Activated CD4-positive, alpha-beta T cell treated with anti-CD3 and anti-CD28 coated beads for 36 hours (primary cell): ENCODE results near the gene ACYP2. TPM values are rescaled to one million over a fixed set of nuclear protein-coding genes. Genes with fewer than 3 reads are reported as not detected.

ENCODE experiments used
- ATAC-seq: fragments of 200-7000 bp; cut with Tn5 transposase; one replicate; pipeline ENCODE4 v1.10.0; 2021; ENCODE audit warnings: mild to moderate bottlenecking, moderate library complexity
- CTCF ChIA-PET: fragments of 350-600 bp; sonication (Branson Sonifier 250); formaldehyde crosslinking; loops from one replicate; lab custom pipeline; 2021; ENCODE audit warnings: antibody characterized with exemption; lab: Charles Lee
- POLR2A ChIA-PET: fragments of 350-600 bp; sonication (Branson Sonifier 250); formaldehyde crosslinking; loops from one replicate; lab custom pipeline; 2021; ENCODE audit warnings: antibody characterized with exemption, inconsistent platforms; lab: Charles Lee
- DNase-seq: peaks from one replicate; pipeline ENCODE4 v3.0.0-alpha.2; 2020
- H3K27ac Mint-ChIP-seq: one replicate; pipeline ENCODE4 v1.8.0; 2021; ENCODE audit warnings: mixed read lengths
- H3K27me3 Mint-ChIP-seq: one replicate; pipeline ENCODE4 v1.8.0; 2021; ENCODE audit warnings: mixed read lengths
- H3K36me3 Mint-ChIP-seq: one replicate; pipeline ENCODE4 v1.8.0; 2021; ENCODE audit warnings: low read depth, mixed read lengths
- H3K4me1 Mint-ChIP-seq: one replicate; pipeline ENCODE4 v1.8.0; 2021; ENCODE audit warnings: mixed read lengths
- H3K4me3 Mint-ChIP-seq: one replicate; pipeline ENCODE4 v1.8.0; 2021; ENCODE audit warnings: mild to moderate bottlenecking, moderate library complexity, mixed read lengths
- H3K9me3 Mint-ChIP-seq: one replicate; pipeline ENCODE4 v1.8.0; 2021; ENCODE audit warnings: low read depth, mixed read lengths
- intact Hi-C, 2 experiments: fragments of 100-400 bp; cut with DNase I in 1 of 2; cut with micrococcal nuclease in 1 of 2; formaldehyde crosslinking; loops; one replicate each; pipeline versions ENCODE4 v1.14.2 to v1.15.1; 2022 to 2024; cut with DNase I, micrococcal nuclease
- total RNA-seq, 2 experiments: library from RNA; stranded (reverse); gene quantifications; one replicate each; pipeline ENCODE4 v1.2.3, GENCODE V29; 2021

ACYP2 gene
- total RNA-seq, 2 experiments from 2014 or later, result 6.0 to 6.9 TPM

- Mint-ChIP-seq H3K27ac (no peak overlapping the region), H3K27me3 (no peaks in the 10 kb centered on the region), H3K4me1 (no peaks in the 10 kb centered on the region), H3K4me3 (no peak overlapping the region), H3K36me3 (peaks cover 17% of the 10 kb centered on the region), H3K9me3 (peaks cover 2% of the 10 kb centered on the region)
- intact Hi-C loops, result no loop called here
- ATAC-seq (no peak), DNase-seq (no peak)
- ChIA-PET CTCF (no interaction called here), POLR2A (no interaction called here)
Measured at GRCh38 chr2:54158311-54158710, 42.9 kb downstream of the ACYP2 start.

GRCh38 chr2:54161660-54162424, 46.4 kb downstream of the ACYP2 start:
- Mint-ChIP-seq H3K9me3 (no peaks in the 10 kb centered on the region), H3K4me1 (no peaks in the 10 kb centered on the region), H3K4me3 (no peak overlapping the region), H3K27me3 (no peaks in the 10 kb centered on the region), H3K36me3 (no peaks in the 10 kb centered on the region), H3K27ac (no peak overlapping the region)
- POLR2A ChIA-PET, result no interaction called here
- CTCF ChIA-PET, result interaction anchor here (0.6 to 1.9 kb wide), 5 partner anchors 15 to 497 kb away, joined by 3 to 6 read pairs (median 3); no protein-coding TSS in a partner anchor
- ATAC-seq (no peak), DNase-seq (no peak)
- intact Hi-C loops, result no loop called here

DNA sequence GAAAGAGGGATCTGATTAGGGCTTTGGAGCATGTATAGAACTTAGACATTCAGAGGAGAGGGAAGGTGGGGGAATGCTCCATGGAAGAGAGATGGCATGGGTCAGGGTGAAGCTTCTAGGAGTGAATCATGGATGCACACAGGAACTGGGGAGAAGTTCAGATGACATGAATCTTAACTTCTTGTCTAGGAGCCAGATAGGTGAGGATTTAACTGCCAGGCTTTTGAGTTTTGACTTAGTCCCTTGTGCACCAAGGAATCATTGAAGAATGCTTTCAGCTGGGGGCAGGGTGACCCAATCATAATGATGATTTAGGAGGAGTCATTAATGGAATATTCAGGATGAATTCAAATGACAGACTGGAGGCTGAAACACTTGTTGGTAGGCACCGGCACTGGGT, 48.7 kb downstream of the ACYP2 start:
- intact Hi-C loops, result no loop called here
- POLR2A ChIA-PET, result no interaction called here

GRCh38 chr2:54166121-54166773, 50.8 kb downstream of the ACYP2 start:
- no peak overlapping the region for H3K4me3 Mint-ChIP-seq
- H3K9me3 Mint-ChIP-seq, result no peaks in the 10 kb centered on the region
- DNase-seq (no peak), ATAC-seq (no peak)
- POLR2A ChIA-PET, result no interaction called here
- CTCF ChIA-PET, result interaction anchor here (0.6 kb wide), 2 partner anchors 37 to 72 kb away, joined by 3 read pairs; no protein-coding TSS in a partner anchor
- no peaks in the 10 kb centered on the region for H3K27me3 Mint-ChIP-seq
- H3K36me3 Mint-ChIP-seq, result peaks cover 5% of the 10 kb centered on the region
- no peak overlapping the region for H3K27ac Mint-ChIP-seq
- intact Hi-C loops, result no loop called here
- no peaks in the 10 kb centered on the region for H3K4me1 Mint-ChIP-seq

More for the DNA sequence above, 48.7 kb downstream of the ACYP2 start:
- Mint-ChIP-seq H3K27me3 (no peaks in the 10 kb centered on the region), H3K27ac (no peak overlapping the region), H3K4me1 (no peaks in the 10 kb centered on the region), H3K4me3 (no peak overlapping the region), H3K9me3 (no peaks in the 10 kb centered on the region), H3K36me3 (peaks cover 2% of the 10 kb centered on the region)
- DNase-seq (no peak), ATAC-seq (no peak)
- CTCF ChIA-PET, result interaction anchor here (0.7 kb wide), 1 partner anchor 1281 kb away, joined by 3 read pairs; no protein-coding TSS in a partner anchor

DNA sequence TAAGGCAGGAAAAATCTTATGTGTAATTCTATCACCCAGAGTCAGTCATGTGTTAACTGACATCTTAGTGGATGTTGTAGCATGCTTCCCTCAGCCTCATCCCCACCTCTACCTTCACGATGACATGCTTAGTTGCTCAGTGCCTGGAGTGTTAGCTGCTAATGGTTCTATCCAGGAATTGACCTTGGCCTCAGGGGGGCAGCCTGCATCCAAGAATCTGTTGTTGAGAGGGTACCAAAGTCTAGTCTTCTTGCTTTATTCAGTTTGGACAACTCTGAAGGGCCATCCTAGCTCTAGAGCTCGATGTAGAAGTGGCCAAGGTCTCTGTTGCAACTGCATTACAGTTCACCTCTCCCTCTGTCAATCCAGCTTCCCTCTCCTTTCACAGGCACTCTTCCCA, 61.2 kb downstream of the ACYP2 start:
- intact Hi-C loops, result no loop called here
- DNase-seq (peak; percentile 27), ATAC-seq (no peak)
- no peak overlapping the region for H3K27ac Mint-ChIP-seq
- H3K36me3 Mint-ChIP-seq, result no peaks in the 10 kb centered on the region
- H3K4me1 Mint-ChIP-seq, result no peaks in the 10 kb centered on the region
- ChIA-PET POLR2A (no interaction called here), CTCF (interaction anchor here (1.0 to 1.7 kb wide), 4 partner anchors 9 to 47 kb away, joined by 3 to 6 read pairs (median 4); no protein-coding TSS in a partner anchor)
- H3K4me3 Mint-ChIP-seq, result no peak overlapping the region
- no peaks in the 10 kb centered on the region for H3K9me3 Mint-ChIP-seq
- no peaks in the 10 kb centered on the region for H3K27me3 Mint-ChIP-seq

DNA sequence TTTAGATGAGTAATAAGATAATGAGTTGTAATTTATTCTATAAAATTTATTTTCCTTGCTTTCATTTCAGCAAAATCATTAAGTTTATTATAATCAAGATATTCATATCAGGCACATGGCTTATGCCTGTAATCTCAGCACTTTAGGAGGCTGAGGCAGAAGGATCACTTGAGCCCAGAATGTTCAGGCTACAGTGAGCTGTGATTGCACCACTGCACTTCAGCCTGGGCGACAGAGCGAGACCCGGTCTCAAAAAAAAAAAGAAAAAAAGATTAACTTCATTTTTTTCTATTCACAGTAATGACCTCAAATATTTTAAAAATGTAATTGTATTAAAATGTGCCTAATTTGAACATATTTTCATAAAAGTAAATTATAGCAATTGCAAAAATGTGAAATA, 67.9 kb downstream of the ACYP2 start:
- CTCF ChIA-PET, result no interaction called here
- Mint-ChIP-seq H3K36me3 (peaks cover 1% of the 10 kb centered on the region), H3K27ac (no peak overlapping the region), H3K27me3 (no peaks in the 10 kb centered on the region), H3K4me3 (no peak overlapping the region), H3K4me1 (no peaks in the 10 kb centered on the region), H3K9me3 (no peaks in the 10 kb centered on the region)
- DNase-seq (no peak), ATAC-seq (no peak)
- POLR2A ChIA-PET, result no interaction called here
- intact Hi-C loops, result no loop called here

DNA sequence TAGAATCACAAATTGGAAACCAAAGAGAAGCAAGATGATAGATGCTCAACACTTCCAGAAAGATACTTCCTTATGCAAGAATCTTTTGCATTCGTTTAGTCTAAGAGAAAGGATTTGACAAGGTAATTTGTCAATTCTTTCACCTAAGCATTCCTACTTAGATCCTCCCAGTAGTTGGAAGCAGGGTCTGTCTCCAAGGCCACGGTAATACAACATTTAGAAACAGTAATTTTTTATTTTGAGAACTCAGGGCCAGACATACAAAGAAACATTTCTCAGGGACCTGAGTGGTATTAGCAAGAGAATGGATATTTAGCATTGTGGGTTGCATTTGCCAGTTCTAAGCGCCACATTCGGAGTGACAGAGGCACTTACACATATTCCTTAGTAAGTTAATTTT, 68.6 kb downstream of the ACYP2 start:
- ChIA-PET POLR2A (no interaction called here), CTCF (no interaction called here)
- Mint-ChIP-seq H3K27ac (no peak overlapping the region), H3K36me3 (peaks cover 4% of the 10 kb centered on the region), H3K9me3 (no peaks in the 10 kb centered on the region), H3K27me3 (no peaks in the 10 kb centered on the region), H3K4me1 (no peaks in the 10 kb centered on the region), H3K4me3 (no peak overlapping the region)
- intact Hi-C loops, result no loop called here
- ATAC-seq (no peak), DNase-seq (no peak)

DNA sequence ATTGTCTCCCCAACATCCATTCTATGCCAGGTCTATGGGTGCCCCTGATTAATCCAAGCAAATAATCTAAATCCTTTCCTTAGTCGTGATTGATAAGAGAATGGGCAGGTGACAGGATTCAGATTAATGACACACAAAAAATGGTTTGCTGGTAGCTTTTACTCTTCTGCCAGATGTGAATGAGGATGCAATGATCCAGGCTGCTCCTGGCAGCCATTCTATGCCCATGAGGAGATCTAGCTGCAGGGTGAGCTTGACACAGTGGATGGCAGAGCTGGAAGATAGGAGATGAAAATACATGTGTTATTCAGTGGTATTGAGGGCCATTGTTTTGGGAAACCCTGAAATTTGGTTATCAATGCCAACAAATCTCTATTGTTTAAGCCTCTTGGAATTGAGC, 69.7 kb downstream of the ACYP2 start:
- no peak overlapping the region for H3K4me3 Mint-ChIP-seq
- intact Hi-C loops, result no loop called here
- no peak overlapping the region for H3K27ac Mint-ChIP-seq
- peaks cover 4% of the 10 kb centered on the region for H3K36me3 Mint-ChIP-seq
- H3K27me3 Mint-ChIP-seq, result no peaks in the 10 kb centered on the region
- ChIA-PET CTCF (interaction anchor here (0.8 to 1.5 kb wide), 3 partner anchors 8 to 23 kb away, joined by 3 to 4 read pairs (median 3); no protein-coding TSS in a partner anchor), POLR2A (no interaction called here)
- no peak for DNase-seq
- H3K4me1 Mint-ChIP-seq, result no peaks in the 10 kb centered on the region
- no peak for ATAC-seq
- H3K9me3 Mint-ChIP-seq, result no peaks in the 10 kb centered on the region

GRCh38 chr2:54187331-54187730, 71.9 kb downstream of the ACYP2 start:
- ChIA-PET POLR2A (no interaction called here), CTCF (interaction anchor here (0.6 kb wide), 1 partner anchor 177 kb away, joined by 3 read pairs; no protein-coding TSS in a partner anchor)
- H3K4me1 Mint-ChIP-seq, result no peaks in the 10 kb centered on the region
- H3K4me3 Mint-ChIP-seq, result no peak overlapping the region
- ATAC-seq (no peak), DNase-seq (no peak)
- H3K27ac Mint-ChIP-seq, result no peak overlapping the region
- H3K27me3 Mint-ChIP-seq, result no peaks in the 10 kb centered on the region
- intact Hi-C loops, result no loop called here
- no peaks in the 10 kb centered on the region for H3K9me3 Mint-ChIP-seq
- peaks cover 4% of the 10 kb centered on the region for H3K36me3 Mint-ChIP-seq

DNA sequence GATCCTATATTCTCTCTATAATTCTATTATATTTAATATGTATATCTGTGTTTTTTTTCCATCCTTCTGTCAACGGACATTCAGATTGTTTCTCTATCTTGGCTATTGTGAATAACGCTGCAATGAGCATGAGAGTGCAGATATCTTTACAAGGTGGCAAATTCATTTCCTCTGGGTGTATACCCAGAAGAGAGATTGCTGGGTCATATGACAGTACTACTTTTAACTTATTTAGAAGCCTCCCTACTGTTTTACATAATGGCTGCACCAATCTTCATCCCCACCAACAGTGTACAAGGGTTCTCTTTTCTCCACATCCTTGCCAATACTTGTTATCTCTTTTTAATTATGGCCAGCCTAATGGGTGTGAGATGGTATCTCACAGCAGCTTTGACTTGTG, 74.1 kb downstream of the ACYP2 start:
- Mint-ChIP-seq H3K4me1 (no peaks in the 10 kb centered on the region), H3K9me3 (no peaks in the 10 kb centered on the region), H3K27ac (no peak overlapping the region), H3K4me3 (no peak overlapping the region), H3K36me3 (peaks cover 4% of the 10 kb centered on the region), H3K27me3 (no peaks in the 10 kb centered on the region)
- ChIA-PET POLR2A (no interaction called here), CTCF (no interaction called here)
- no peak for DNase-seq
- no peak for ATAC-seq
- intact Hi-C loops, result no loop called here

DNA sequence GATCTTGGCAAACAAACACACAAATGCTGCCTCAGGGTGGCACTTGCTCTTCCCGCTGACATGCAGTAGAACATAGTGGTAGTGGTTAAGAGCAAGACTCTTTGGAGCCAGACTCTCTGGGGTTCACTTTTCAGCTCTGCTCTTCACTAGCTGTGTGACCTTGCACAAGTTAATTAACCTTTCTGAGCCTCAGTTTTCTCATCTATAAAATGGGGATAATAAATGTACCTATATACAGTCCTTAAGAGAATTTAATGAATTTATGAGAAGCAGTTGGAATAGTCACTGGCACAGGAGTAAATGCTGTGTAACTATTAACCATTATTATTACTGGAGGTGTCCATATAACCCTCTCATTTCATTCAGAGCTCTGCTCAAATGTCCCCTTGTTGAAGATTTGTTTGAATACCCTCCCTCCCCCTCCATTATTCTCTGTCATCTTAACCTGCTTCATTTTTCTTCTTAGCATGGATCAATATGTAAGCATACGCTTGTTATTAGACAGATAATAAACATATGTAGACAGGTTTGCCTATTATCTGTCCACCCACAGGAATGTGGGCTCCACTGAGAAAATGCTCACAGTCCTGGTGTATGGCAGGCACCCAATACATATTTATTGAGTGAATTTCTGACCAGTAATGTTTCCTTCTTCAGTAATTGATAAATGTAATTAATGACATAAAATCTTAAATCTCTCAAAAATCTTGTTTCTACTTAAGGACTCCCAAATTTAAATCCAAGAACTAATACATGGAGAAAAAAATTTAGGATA, 76.1 kb downstream of the ACYP2 start:
- Mint-ChIP-seq H3K4me1 (no peaks in the 10 kb centered on the region), H3K36me3 (peaks cover 4% of the 10 kb centered on the region), H3K27ac (no peak overlapping the region), H3K4me3 (no peak overlapping the region), H3K9me3 (no peaks in the 10 kb centered on the region), H3K27me3 (no peaks in the 10 kb centered on the region)
- POLR2A ChIA-PET, result no interaction called here
- DNase-seq, result no peak
- intact Hi-C loops, result no loop called here
- no peak for ATAC-seq
- CTCF ChIA-PET, result no interaction called here
